GM12865 (cell line): ENCODE measurements around the gene TTC5.
"Not testable (repeated sequence)": the region's sequence is repeated elsewhere in the genome, so short reads cannot be mapped to it uniquely, and the experiment has no call there.

Experiments used
- DNase-seq: peaks from one replicate; pipeline ENCODE4 v3.0.0; 2010; ENCODE audit warnings: low read depth
- H3K4me3 ChIP-seq: 2 replicates; pipeline ENCODE4 v1.5.1; 2011; ENCODE audit warnings: mild to moderate bottlenecking, low read depth, low read length, control low read depth
- CTCF ChIP-seq: IDR thresholded peaks from 2 replicates; pipeline ENCODE4 v1.5.1; 2011; ENCODE audit warnings: low read length, control low read depth, low read depth, inconsistent platforms; ENCODE audit not compliant: insufficient read depth; ENCODE audit errors: missing control alignments

Gene TTC5

GRCh38 chr14:20274062-20274461 is 31.7 kb downstream of the TTC5 start:
- TF ChIP-seq CTCF = no peak
- DNase-seq = no peak
- no peak overlapping the region for H3K4me3 ChIP-seq

GRCh38 chr14:20264361-20264760 is 41.4 kb downstream of the TTC5 start:
- not testable (repeated sequence) for H3K4me3 ChIP-seq, DNase-seq

GRCh38 chr14:20262642-20263128 is 43.1 kb downstream of the TTC5 start:
- no peak for TF ChIP-seq CTCF

GRCh38 chr14:20247646-20248246 is 58.0 kb downstream of the TTC5 start:
- peak; percentile 24 for TF ChIP-seq CTCF
- DNase-seq = peak; percentile 33
- no peak overlapping the region for H3K4me3 ChIP-seq

More at GRCh38 chr14:20262642-20263128, 43.1 kb downstream of the TTC5 start:
- H3K4me3 ChIP-seq = no peak overlapping the region
- peak; percentile 19 for DNase-seq
